Brain microvascular endothelial cell (primary cell): Measurements from ENCODE around the gene COL7A1.
A peak's percentile ranks its signal among the peaks of the same experiment; 100 is the strongest.

Source experiments
- DNase-seq: peaks from one replicate; pipeline ENCODE4 v3.0.0-alpha.2; 2020
- H3K27ac ChIP-seq: fragments of 250-450 bp; sonication (Bioruptor Pico); 2 replicates; pipeline ENCODE4 v1.5.1; 2020; ENCODE audit warnings: mild to moderate bottlenecking, moderate library complexity
- H3K27me3 ChIP-seq: fragments of 250-450 bp; sonication (Bioruptor Pico); replicated peaks from 2 replicates; pipeline ENCODE4 v1.5.1; 2020; ENCODE audit warnings: mild to moderate bottlenecking
- H3K36me3 ChIP-seq: fragments of 250-450 bp; sonication (Bioruptor Pico); replicated peaks from 2 replicates; pipeline ENCODE4 v1.5.1; 2020; ENCODE audit warnings: mild to moderate bottlenecking
- H3K4me3 ChIP-seq: 2 replicates; pipeline ENCODE4 v1.5.1; 2011; ENCODE audit warnings: low read depth, mild to moderate bottlenecking, control low read depth, low read length, moderate library complexity
- in situ Hi-C: cut with HindIII; loops from 2 replicates; pipeline ENCODE4 v1.10.0; 2017; ENCODE audit warnings: low sequenced_read_pairs, low pct_ligation_motif_present
- TF ChIP-seq, protein P1 (sequence below): IDR thresholded peaks from 2 replicates; pipeline ENCODE4 v1.5.1; 2011; ENCODE audit warnings: low read depth, mild to moderate bottlenecking, moderate library complexity, low read length, control low read depth, inconsistent platforms; ENCODE audit errors: missing control alignments

COL7A1 gene

DNA sequence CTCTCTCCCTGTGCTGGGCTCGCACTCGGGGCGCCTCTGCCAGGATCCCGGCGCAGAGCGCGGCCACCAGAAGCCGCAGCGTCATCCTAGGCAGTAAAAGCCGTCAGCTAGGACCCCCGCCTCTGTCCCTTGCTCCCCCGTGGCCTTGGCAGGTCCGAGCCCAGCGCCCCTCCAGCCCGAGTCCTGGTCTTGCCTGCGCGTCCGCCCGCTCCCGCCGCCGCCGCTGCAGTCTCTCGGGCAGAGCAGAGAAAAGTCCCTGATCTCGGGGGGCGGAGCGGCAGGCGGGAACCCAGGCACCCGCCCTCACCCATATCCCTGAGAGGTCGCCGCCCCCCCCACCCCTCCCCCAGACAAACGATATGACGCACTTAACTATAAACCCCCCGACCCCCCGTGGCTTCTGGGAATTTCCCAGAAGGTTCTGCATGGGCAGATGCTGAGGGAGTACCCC, at the start of gene COL7A1:
COL7A1 (minus strand) TSS at position 255 of the 451 bp plus-strand sequence; CDS start at position 85, 170 bp downstream.
- H3K36me3 ChIP-seq = peaks cover 19% of the 10 kb centered on the region
- no peak for DNase-seq
- in situ Hi-C loops = no loop called here
- no peaks in the 10 kb centered on the region for H3K27me3 ChIP-seq
- peak within 1 kb of the TSS; percentile 27 for H3K27ac ChIP-seq
- TF ChIP-seq, protein P1, sequence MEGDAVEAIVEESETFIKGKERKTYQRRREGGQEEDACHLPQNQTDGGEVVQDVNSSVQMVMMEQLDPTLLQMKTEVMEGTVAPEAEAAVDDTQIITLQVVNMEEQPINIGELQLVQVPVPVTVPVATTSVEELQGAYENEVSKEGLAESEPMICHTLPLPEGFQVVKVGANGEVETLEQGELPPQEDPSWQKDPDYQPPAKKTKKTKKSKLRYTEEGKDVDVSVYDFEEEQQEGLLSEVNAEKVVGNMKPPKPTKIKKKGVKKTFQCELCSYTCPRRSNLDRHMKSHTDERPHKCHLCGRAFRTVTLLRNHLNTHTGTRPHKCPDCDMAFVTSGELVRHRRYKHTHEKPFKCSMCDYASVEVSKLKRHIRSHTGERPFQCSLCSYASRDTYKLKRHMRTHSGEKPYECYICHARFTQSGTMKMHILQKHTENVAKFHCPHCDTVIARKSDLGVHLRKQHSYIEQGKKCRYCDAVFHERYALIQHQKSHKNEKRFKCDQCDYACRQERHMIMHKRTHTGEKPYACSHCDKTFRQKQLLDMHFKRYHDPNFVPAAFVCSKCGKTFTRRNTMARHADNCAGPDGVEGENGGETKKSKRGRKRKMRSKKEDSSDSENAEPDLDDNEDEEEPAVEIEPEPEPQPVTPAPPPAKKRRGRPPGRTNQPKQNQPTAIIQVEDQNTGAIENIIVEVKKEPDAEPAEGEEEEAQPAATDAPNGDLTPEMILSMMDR = no peak
- peak within 1 kb of the TSS; percentile 65 for H3K4me3 ChIP-seq

DNA sequence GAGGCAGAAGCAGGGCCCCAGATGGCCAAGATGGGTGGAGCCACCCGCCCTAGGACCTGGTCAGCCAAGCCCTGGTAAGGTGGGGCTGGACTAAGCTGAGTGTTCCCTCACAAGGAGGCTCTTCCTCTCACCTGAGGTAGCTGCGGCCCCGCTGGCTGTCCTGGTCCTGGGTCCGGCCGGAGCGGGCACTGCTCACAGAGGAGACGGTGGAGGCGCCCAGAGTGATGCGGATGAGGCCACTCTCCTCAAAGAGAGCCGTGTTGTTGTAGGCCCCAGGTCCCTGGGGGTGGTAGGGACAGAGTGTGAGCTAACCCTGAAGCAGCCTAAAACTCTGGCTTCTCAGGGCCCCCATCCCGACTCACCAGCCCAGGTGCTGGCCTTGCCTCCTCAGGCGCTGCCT, 47.5 kb upstream of the COL7A1 start:
- H3K36me3 ChIP-seq = no peaks in the 10 kb centered on the region
- H3K4me3 ChIP-seq = no peak overlapping the region
- H3K27ac ChIP-seq = no peak overlapping the region
- DNase-seq = no peak
- no peaks in the 10 kb centered on the region for H3K27me3 ChIP-seq
- in situ Hi-C loops = no loop called here
- TF ChIP-seq, protein P1 = no peak

DNA sequence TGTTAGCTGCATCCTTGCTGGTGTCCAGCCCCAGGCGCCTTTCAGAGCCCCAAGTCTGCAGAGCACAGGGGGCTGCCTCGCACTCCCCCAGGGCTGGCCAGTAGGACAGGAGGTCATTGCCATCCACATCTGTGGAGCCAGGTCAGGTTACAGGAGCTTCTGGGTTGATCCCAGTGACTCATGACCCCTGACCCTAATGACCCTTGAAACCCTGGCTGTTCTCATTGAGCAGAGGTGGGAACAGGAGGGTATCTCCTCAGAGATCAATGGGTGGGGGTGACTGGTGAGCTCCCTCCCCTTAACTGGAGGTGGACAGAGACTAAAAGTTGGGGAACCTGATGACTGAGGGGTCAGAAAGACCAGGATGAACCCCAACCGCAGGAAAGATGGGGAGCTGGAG, 46.3 kb upstream of the COL7A1 start:
- Histone ChIP-seq H3K4me3 (no peak overlapping the region), H3K36me3 (no peaks in the 10 kb centered on the region), H3K27me3 (no peaks in the 10 kb centered on the region), H3K27ac (no peak overlapping the region)
- in situ Hi-C loops = no loop called here
- DNase-seq = no peak
- TF ChIP-seq, protein P1 = no peak

DNA sequence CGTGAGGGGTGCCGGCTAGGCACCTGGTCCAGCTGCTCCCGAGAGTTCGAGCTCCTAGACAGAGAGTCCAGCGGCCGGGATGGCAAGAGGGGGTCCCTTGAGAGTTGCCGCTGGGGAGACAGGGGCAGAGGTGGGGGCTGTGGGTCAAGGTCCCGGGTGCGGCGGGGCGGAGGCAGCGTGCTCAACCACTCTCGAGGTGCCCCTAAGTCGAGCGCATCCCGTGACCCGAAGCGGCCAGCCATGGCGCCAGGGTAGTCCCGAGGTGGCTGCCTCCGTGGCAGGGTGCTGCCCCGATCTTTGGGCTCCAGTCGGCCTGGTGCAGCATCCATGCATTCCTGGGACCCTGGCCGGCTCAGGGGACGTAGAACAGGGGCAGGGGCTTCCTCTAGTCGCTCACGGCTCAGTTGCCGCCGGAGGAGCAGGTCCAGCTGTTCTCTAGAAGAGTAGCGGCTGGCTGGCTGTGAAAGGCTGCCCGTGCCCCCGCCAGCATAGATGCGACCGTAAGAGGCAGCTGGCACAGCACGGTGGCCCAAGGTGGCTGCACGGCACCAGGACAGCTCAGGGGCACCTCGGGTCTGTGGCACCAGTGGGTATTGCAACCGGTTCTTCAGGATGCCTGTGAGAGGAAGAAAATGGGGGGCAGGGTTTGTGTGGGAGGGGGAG, 44.9 kb upstream of the COL7A1 start:
- no peaks in the 10 kb centered on the region for H3K36me3 ChIP-seq
- no peak for DNase-seq
- in situ Hi-C loops = no loop called here
- no peaks in the 10 kb centered on the region for H3K27me3 ChIP-seq
- H3K4me3 ChIP-seq = no peak overlapping the region
- no peak overlapping the region for H3K27ac ChIP-seq
- TF ChIP-seq, protein P1 = no peak

DNA sequence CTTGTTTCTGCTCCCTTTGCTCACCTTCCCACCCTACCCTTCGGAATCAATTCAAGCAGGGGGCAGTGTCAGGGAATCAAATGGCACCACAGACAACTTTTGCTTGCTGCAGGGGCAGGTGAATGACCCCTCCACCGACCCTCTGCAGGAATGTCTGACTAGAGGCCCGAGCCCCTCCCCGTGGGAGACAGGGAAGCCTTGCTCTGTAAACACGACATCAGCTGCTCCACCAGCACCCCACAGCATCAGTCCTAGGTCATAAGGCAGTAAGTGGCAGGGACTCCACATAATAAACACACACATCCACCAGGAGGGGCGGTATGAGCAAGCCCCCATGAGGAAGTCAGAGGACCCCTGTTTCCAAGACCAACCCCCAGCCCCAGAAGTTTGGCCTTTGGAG, 42.2 kb upstream of the COL7A1 start:
- TF ChIP-seq, protein P1 = peak; percentile 8
- in situ Hi-C loops = no loop called here
- no peak for DNase-seq
- Histone ChIP-seq H3K36me3 (no peaks in the 10 kb centered on the region), H3K27ac (no peak overlapping the region), H3K27me3 (no peaks in the 10 kb centered on the region), H3K4me3 (no peak overlapping the region)
